Urinary bladder (tissue), 4 donors: Measurements from ENCODE around the gene RAB43. TPM values are rescaled to one million over a fixed set of nuclear protein-coding genes. Genes with fewer than 3 reads are reported as not detected.

Experiments
- DNase-seq: peaks from one replicate; pipeline ENCODE4 v3.0.0-alpha.2; 2015; ENCODE audit errors: extremely low spot score
- H3K27ac ChIP-seq: one replicate; pipeline ENCODE4 v1.5.1; 2013; ENCODE audit warnings: low read depth, mild to moderate bottlenecking, moderate library complexity
- H3K36me3 ChIP-seq: one replicate; pipeline ENCODE4 v1.6.1; 2013; ENCODE audit warnings: mild to moderate bottlenecking, moderate library complexity; ENCODE audit not compliant: insufficient read depth
- H3K4me1 ChIP-seq: one replicate; pipeline ENCODE4 v1.6.1; 2013; ENCODE audit warnings: mild to moderate bottlenecking, moderate library complexity; ENCODE audit not compliant: insufficient read depth
- H3K4me3 ChIP-seq: one replicate; pipeline ENCODE4 v1.5.1; 2013; ENCODE audit warnings: low read depth, low read length
- WGBS: extraction: QIAGEN DNeasy Blood & Tissue Kit; methylation state at CpG from one replicate; pipeline ENCODE4 v1.1.7; 2013; 5-methylcytosine and 5-hydroxymethylcytosine counted together
- polyA plus RNA-seq: library from polyadenylated mRNA; stranded (reverse); fragments of 200-250 nt; gene quantifications from one replicate; pipeline ENCODE4 v1.2.3, GENCODE V29; 2013
- total RNA-seq: library from RNA; depleted of rRNA; stranded (reverse); fragments of >200 nt; gene quantifications from one replicate; pipeline ENCODE4 v1.2.3, GENCODE V29; 2014
- donor health status: healthy with polysubstance abuse.
- donor health status: healthy.

Gene RAB43
- total and polyA plus RNA-seq, 2 donors, result 6.0 to 11.3 TPM

GRCh38 chr3:129039271-129040038 is 82.1 kb downstream of the RAB43 start:
- H3K4me1 ChIP-seq, result no peaks in the 10 kb centered on the region
- no peak for DNase-seq
- no peak overlapping the region for H3K4me3 ChIP-seq
- WGBS, result 70% methylated on average over 14 of the region's 14 CpGs
- no peak overlapping the region for H3K27ac ChIP-seq
- no peaks in the 10 kb centered on the region for H3K36me3 ChIP-seq

DNA sequence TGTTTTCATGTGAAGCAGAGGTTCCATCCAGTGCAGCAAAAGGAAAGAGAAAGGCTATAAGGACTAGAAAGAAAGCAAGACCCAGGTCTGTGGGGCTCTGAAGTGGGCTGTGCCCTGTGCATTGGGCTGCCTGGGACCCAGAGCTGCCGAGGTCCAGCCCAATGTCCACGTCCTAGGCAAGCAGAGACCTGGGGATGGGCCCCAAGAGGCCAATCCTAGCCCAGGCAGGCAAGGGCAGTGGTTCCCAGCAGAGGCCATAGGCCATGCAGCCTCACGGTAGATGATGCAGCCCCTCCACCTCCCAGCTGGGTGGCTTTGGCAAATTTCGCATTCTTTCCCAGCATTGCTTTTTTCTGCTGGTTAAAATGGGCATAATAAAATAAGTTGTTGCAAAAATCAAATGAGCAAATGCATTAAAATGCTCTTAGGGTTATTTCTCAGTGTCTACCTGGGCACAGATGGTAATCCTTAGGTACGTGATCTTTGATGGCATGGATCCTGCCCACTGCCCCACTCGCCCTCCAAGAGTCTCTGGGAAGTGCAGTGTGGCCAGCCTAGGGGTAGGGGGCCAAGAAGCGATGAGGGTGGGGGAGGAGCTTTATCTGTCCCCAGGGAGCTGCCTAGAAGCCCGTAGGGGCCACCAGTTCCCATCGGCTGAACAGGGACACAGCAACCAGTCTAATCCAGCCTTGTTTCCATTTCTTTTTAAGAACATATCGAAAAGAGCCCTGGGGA is 83.3 kb downstream of the RAB43 start:
- H3K4me3 ChIP-seq, result no peak overlapping the region
- 82% methylated on average over 10 of the region's 10 CpGs for WGBS
- H3K27ac ChIP-seq, result no peak overlapping the region
- H3K4me1 ChIP-seq, result no peaks in the 10 kb centered on the region
- no peaks in the 10 kb centered on the region for H3K36me3 ChIP-seq
- DNase-seq, result no peak

Other genes starting within 250 kb of the RAB43 start
- gene ACAD9, start 242.2 kb downstream of the RAB43 start, total RNA-seq, result 33.1 TPM
- 26.4 TPM for gene ACAD9, start 242.2 kb downstream of the RAB43 start, polyA plus RNA-seq
- gene CFAP92, start 127.7 kb downstream of the RAB43 start, total RNA-seq, result 1.9 TPM
- gene CFAP92, start 127.7 kb downstream of the RAB43 start, polyA plus RNA-seq, result 0.62 TPM
- gene EFCC1, start 120.5 kb downstream of the RAB43 start, total RNA-seq, result 5.7 TPM
- 4.3 TPM for gene EFCC1, start 120.5 kb downstream of the RAB43 start, polyA plus RNA-seq
- gene GP9, start 61.0 kb downstream of the RAB43 start, total RNA-seq, result not detected
- not detected for gene GP9, start 61.0 kb downstream of the RAB43 start, polyA plus RNA-seq
- gene ISY1, start 39.3 kb upstream of the RAB43 start, total RNA-seq, result 30.1 TPM
- 34.8 TPM for gene ISY1, start 39.3 kb upstream of the RAB43 start, polyA plus RNA-seq
- gene CNBP, start 62.1 kb upstream of the RAB43 start, total RNA-seq, result 237 TPM
- 517 TPM for gene CNBP, start 62.1 kb upstream of the RAB43 start, polyA plus RNA-seq
- gene COPG1, start 127.8 kb upstream of the RAB43 start, total RNA-seq, result 127 TPM
- gene COPG1, start 127.8 kb upstream of the RAB43 start, polyA plus RNA-seq, result 66.5 TPM
- gene HMCES, start 157.1 kb upstream of the RAB43 start, total RNA-seq, result 15.9 TPM
- 33.9 TPM for gene HMCES, start 157.1 kb upstream of the RAB43 start, polyA plus RNA-seq